Activated T-helper 1 cell treated with anti-CD3 and anti-CD28 coated beads, Interleukin-12 subunit alpha, Interleukin-12 subunit beta, Interleukin-2, Interleukin-4 antibody, amounts not matched to agents 30 ng/mL and 10 ng/mL and 1 ng/mL, durations not matched to agents 14 hours and 24 hours and 36 hours (primary cell): ENCODE measurements around the gene P4HTM. TPM values are rescaled to one million over a fixed set of nuclear protein-coding genes. Genes with fewer than 3 reads are reported as not detected.

Source experiments
- DNase-seq: peaks from one replicate; pipeline ENCODE4 v3.0.0; 2021; ENCODE audit warnings: low spot score
- H3K27ac Mint-ChIP-seq: one replicate; pipeline ENCODE4 v1.8.0; 2021; ENCODE audit warnings: mild to moderate bottlenecking, mixed read lengths
- H3K27me3 Mint-ChIP-seq: one replicate; pipeline ENCODE4 v1.8.0; 2022; ENCODE audit warnings: mild to moderate bottlenecking, moderate library complexity, mixed read lengths; ENCODE audit not compliant: insufficient read depth
- H3K36me3 Mint-ChIP-seq: one replicate; pipeline ENCODE4 v1.8.0; 2021; ENCODE audit warnings: low read depth, mixed read lengths
- H3K4me1 Mint-ChIP-seq: one replicate; pipeline ENCODE4 v1.8.0; 2021; ENCODE audit warnings: low read depth, mixed read lengths
- H3K4me3 Mint-ChIP-seq: one replicate; pipeline ENCODE4 v1.8.0; 2021; ENCODE audit warnings: mild to moderate bottlenecking, moderate library complexity, mixed read lengths
- H3K9me3 Mint-ChIP-seq: one replicate; pipeline ENCODE4 v1.8.0; 2021; ENCODE audit warnings: mixed read lengths
- intact Hi-C: fragments of 100-400 bp; cut with micrococcal nuclease; formaldehyde crosslinking; loops from one replicate; pipeline ENCODE4 v1.15.1; 2024
- total RNA-seq: library from RNA; stranded (reverse); gene quantifications from 2 replicates; pipeline ENCODE4 v1.2.3, GENCODE V29; 2022

P4HTM gene
- total RNA-seq, 1 donor from 2014 or later = 36.8 TPM

DNA sequence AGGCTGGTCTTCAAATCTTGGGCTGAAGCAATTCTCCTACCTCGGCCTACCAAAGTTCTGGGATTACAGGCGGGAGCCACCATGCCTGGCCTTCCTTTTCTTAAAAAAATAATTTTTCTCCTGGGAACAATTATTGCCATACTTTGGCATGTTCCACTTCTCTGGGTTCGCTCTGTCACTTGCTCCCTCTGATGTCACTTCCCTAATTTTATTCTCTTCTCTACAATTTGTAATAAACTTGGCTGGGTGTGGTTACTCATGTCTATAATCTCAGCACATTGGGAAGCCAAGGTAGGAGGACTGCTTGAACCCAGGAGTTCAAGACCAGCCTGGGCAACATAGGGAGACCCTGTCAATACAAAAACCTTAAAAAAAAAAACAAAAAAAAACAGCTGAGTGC, 45.2 kb downstream of the P4HTM start:
- H3K4me1 Mint-ChIP-seq = peaks cover 5% of the 10 kb centered on the region
- intact Hi-C loops = no loop called here
- H3K27ac Mint-ChIP-seq = no peak overlapping the region
- no peak for DNase-seq
- peaks cover 34% of the 10 kb centered on the region for H3K36me3 Mint-ChIP-seq
- no peaks in the 10 kb centered on the region for H3K9me3 Mint-ChIP-seq
- H3K27me3 Mint-ChIP-seq = no peaks in the 10 kb centered on the region
- H3K4me3 Mint-ChIP-seq = no peak overlapping the region

DNA sequence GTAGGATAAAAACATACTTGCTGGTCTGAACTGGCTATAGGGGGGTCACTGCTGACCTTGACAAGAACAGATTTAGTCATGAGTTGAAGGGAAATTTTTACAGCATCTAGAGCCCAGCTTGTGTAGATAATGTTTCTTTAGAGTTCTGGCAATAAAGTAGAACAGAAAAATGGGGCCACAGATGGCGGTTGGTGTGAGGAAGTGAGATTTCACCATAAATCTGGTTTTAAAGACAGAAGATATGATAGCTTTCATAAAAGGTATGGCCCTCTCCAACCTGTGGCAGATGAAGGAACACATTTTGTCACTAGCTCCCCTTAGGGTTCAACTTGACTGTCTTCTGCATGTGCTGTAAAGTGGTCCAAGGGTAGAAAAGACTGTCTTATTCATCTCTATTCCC, 63.5 kb downstream of the P4HTM start:
- no peaks in the 10 kb centered on the region for H3K27me3 Mint-ChIP-seq
- H3K27ac Mint-ChIP-seq = no peak overlapping the region
- H3K4me3 Mint-ChIP-seq = no peak overlapping the region
- no peak for DNase-seq
- H3K9me3 Mint-ChIP-seq = no peaks in the 10 kb centered on the region
- H3K4me1 Mint-ChIP-seq = no peaks in the 10 kb centered on the region
- peaks cover 44% of the 10 kb centered on the region for H3K36me3 Mint-ChIP-seq
- intact Hi-C loops = no loop called here

DNA sequence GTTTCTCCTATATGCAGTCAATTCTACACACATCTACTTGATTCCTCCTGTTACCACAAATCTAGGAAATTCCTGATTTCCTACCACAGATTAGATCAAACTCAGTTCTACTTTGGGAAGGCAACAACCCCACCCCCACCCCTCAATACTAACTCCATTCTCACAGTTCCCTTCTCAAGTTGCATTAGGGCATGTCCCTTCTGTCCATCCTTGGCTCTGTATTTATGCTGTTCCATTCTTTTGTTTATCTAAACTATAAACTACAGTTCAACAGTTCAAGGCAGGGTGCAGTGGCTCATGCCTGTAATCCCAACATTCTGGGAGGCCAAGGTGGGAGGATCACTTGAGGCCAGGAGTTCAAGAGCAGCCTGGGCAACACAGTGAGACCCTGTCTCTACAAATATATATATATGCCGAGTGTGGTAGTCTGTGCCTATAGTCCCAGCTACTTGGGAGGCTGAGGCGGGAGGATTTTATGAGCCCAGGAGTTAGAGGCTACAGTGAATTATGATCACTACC, 64.4 kb downstream of the P4HTM start:
- Mint-ChIP-seq H3K36me3 (peaks cover 44% of the 10 kb centered on the region), H3K9me3 (no peaks in the 10 kb centered on the region), H3K4me1 (no peaks in the 10 kb centered on the region), H3K4me3 (no peak overlapping the region), H3K27ac (no peak overlapping the region), H3K27me3 (no peaks in the 10 kb centered on the region)
- no peak for DNase-seq
- intact Hi-C loops = no loop called here

Other genes starting within 250 kb of the P4HTM start
- gene PRKAR2A, start 142.4 kb upstream of the P4HTM start, total RNA-seq = 34.7 and 38.8 TPM in 2 replicates
- gene SLC25A20, start 91.4 kb upstream of the P4HTM start, total RNA-seq = 15.9 and 17.4 TPM in 2 replicates
- 179 and 180 TPM in 2 replicates for gene ARIH2, start 71.4 kb upstream of the P4HTM start, total RNA-seq
- gene WDR6, start 17.1 kb downstream of the P4HTM start, total RNA-seq = 143 and 145 TPM in 2 replicates
- 35.7 and 37.4 TPM in 2 replicates for gene DALRD3, start 28.3 kb downstream of the P4HTM start, total RNA-seq
- 126 and 129 TPM in 2 replicates for gene NDUFAF3, start 31.9 kb downstream of the P4HTM start, total RNA-seq
- 423 and 434 TPM in 2 replicates for gene IMPDH2, start 39.2 kb downstream of the P4HTM start, total RNA-seq
- gene QRICH1, start 103.8 kb downstream of the P4HTM start, total RNA-seq = 147 and 150 TPM in 2 replicates
- 185 and 200 TPM in 2 replicates for gene QARS1, start 114.5 kb downstream of the P4HTM start, total RNA-seq
- 57.7 and 59.7 TPM in 2 replicates for gene USP19, start 130.6 kb downstream of the P4HTM start, total RNA-seq
- gene LAMB2, start 142.8 kb downstream of the P4HTM start, total RNA-seq = not detected in 2 replicates
- gene CCDC71, start 176.1 kb downstream of the P4HTM start, total RNA-seq = 27.6 and 29.1 TPM in 2 replicates
- 2.6 and 2.9 TPM in 2 replicates for gene KLHDC8B, start 181.4 kb downstream of the P4HTM start, total RNA-seq